Neural cell (in vitro differentiated cells): Measurements from ENCODE around the gene HRC. TPM values are rescaled to one million over a fixed set of nuclear protein-coding genes. Genes with fewer than 3 reads are reported as not detected.

Experiments used
- H2AFZ ChIP-seq: fragments of 200-600, 300-800 bp; sonication (generic), shearing (Covaris generic); 2 replicates; pipeline ENCODE4 v1.6.0; 2014; ENCODE audit warnings: low read depth, mild to moderate bottlenecking, antibody characterized with exemption, low read length, moderate library complexity
- H3F3A ChIP-seq: fragments of 200-600 bp; shearing (Covaris generic); 2 replicates; pipeline ENCODE4 v1.6.1; 2016; ENCODE audit warnings: mild to moderate bottlenecking, moderate library complexity, mixed read lengths, antibody characterized with exemption, low read length; ENCODE audit not compliant: insufficient read depth, poor library complexity, severe bottlenecking
- H3K27ac ChIP-seq: fragments of 200-600, 300-800 bp; sonication (generic), shearing (Covaris generic); 2 replicates; pipeline ENCODE4 v1.5.1; 2014; ENCODE audit warnings: mild to moderate bottlenecking, low read length, moderate library complexity
- H3K27me3 ChIP-seq: fragments of 300-800, 200-600 bp; sonication (generic), shearing (Covaris generic); 2 replicates; pipeline ENCODE4 v1.6.0; 2014; ENCODE audit warnings: mild to moderate bottlenecking, low read depth, low read length, moderate library complexity; ENCODE audit not compliant: insufficient read depth
- H3K36me3 ChIP-seq: fragments of 300-800, 200-600 bp; sonication (generic), shearing (Covaris generic); 2 replicates; pipeline ENCODE4 v1.5.1; 2014; ENCODE audit warnings: mild to moderate bottlenecking, antibody characterized with exemption, low read length, moderate library complexity; ENCODE audit not compliant: insufficient read depth
- H3K4me2 ChIP-seq: fragments of 300-800, 200-600 bp; sonication (generic), shearing (Covaris generic); 2 replicates; pipeline ENCODE4 v1.6.0; 2014; ENCODE audit warnings: mild to moderate bottlenecking, low read length
- H3K4me3 ChIP-seq: fragments of 300-800, 200-600 bp; sonication (generic), shearing (Covaris generic); 2 replicates; pipeline ENCODE4 v1.5.1; 2014; ENCODE audit warnings: mild to moderate bottlenecking, low read length, moderate library complexity
- H3K79me2 ChIP-seq: fragments of 200-600 bp; shearing (Covaris generic); replicated peaks from 2 replicates; pipeline ENCODE4 v1.6.0; 2014; ENCODE audit warnings: mild to moderate bottlenecking, low read length, moderate library complexity; ENCODE audit not compliant: insufficient read depth
- H3K9ac ChIP-seq: fragments of 300-800, 200-600 bp; sonication (generic), shearing (Covaris generic); 2 replicates; pipeline ENCODE4 v1.6.1; 2016; ENCODE audit warnings: mild to moderate bottlenecking, low read length, mixed read lengths
- H3K9me2 ChIP-seq: fragments of 200-600 bp; shearing (Covaris generic); 2 replicates; pipeline ENCODE4 v1.6.1; 2016; ENCODE audit warnings: mild to moderate bottlenecking, low read length, mixed read lengths; ENCODE audit not compliant: insufficient read depth
- H3K9me3 ChIP-seq: fragments of 200-600, 300-800 bp; sonication (generic), shearing (Covaris generic); 2 replicates; pipeline ENCODE4 v1.6.1; 2016; ENCODE audit warnings: mild to moderate bottlenecking, mixed run types, low read length, moderate library complexity, mixed read lengths
- H4K20me1 ChIP-seq: fragments of 200-600 bp; shearing (Covaris generic); 2 replicates; pipeline ENCODE4 v1.6.1; 2016; ENCODE audit warnings: mild to moderate bottlenecking, mixed run types; ENCODE audit not compliant: insufficient read depth
- CTCF ChIP-seq: fragments of 450-650 bp; IDR thresholded peaks from 2 replicates; pipeline ENCODE4 v1.5.1; 2014; ENCODE audit warnings: antibody characterized with exemption, mild to moderate bottlenecking, moderate library complexity; ENCODE audit not compliant: poor library complexity, severe bottlenecking
- EP300 ChIP-seq: fragments of 450-650 bp; conservative IDR thresholded peaks from 2 replicates; pipeline ENCODE4 v1.6.1; 2014; ENCODE audit warnings: antibody characterized with exemption, mild to moderate bottlenecking, moderate library complexity; ENCODE audit not compliant: poor library complexity, severe bottlenecking
- EZH2 ChIP-seq: fragments of 200-600, 300-800 bp; shearing (Covaris generic), sonication (generic); IDR thresholded peaks from 2 replicates; pipeline ENCODE4 v1.6.1; 2014; ENCODE audit warnings: antibody characterized with exemption, low read length, borderline replicate concordance, mild to moderate bottlenecking; ENCODE audit not compliant: insufficient read depth, poor library complexity, severe bottlenecking
- MXI1 ChIP-seq: fragments of 450-650 bp; conservative IDR thresholded peaks from 2 replicates; pipeline ENCODE4 v1.6.1; 2014; ENCODE audit warnings: antibody characterized with exemption, mild to moderate bottlenecking; ENCODE audit not compliant: poor library complexity, severe bottlenecking
- POLR2AphosphoS5 ChIP-seq: IDR thresholded peaks from 2 replicates; pipeline ENCODE4 v1.6.1; 2012
- RAD21 ChIP-seq: fragments of 450-650 bp; conservative IDR thresholded peaks from 2 replicates; pipeline ENCODE4 v1.6.1; 2014; ENCODE audit warnings: antibody characterized with exemption, mild to moderate bottlenecking, moderate library complexity
- REST ChIP-seq: IDR thresholded peaks from 2 replicates; pipeline ENCODE4 v1.6.1; 2012; ENCODE audit warnings: borderline replicate concordance
- SMC3 ChIP-seq: fragments of 450-650 bp; conservative IDR thresholded peaks from 2 replicates; pipeline ENCODE4 v1.6.1; 2014; ENCODE audit warnings: antibody characterized with exemption, mild to moderate bottlenecking, moderate library complexity; ENCODE audit not compliant: poor library complexity
- TAF1 ChIP-seq: IDR thresholded peaks from 2 replicates; pipeline ENCODE4 v1.6.1; 2012; ENCODE audit warnings: low read depth
- polyA plus RNA-seq: library from polyadenylated mRNA; depleted of rRNA; stranded (reverse); fragments of >200 nt; gene quantifications from 2 replicates; pipeline ENCODE4 v1.2.3, GENCODE V29; 2014

Gene HRC
- polyA plus RNA-seq, 1 donor from 2014 or later = not detected

- Histone ChIP-seq H3K27me3 (peaks cover 15% of the 10 kb centered on the region), H3K36me3 (no peaks in the 10 kb centered on the region), H3F3A (no peaks in the 10 kb centered on the region), H3K79me2 (no peaks in the 10 kb centered on the region), H2AFZ (no peak overlapping the region), H3K4me3 (peak overlapping the region; percentile 98), H3K9ac (peak overlapping the region; percentile 94), H4K20me1 (no peaks in the 10 kb centered on the region), H3K9me2 (no peaks in the 10 kb centered on the region), H3K4me2 (peak overlapping the region; percentile 66), H3K9me3 (no peaks in the 10 kb centered on the region), H3K27ac (no peak overlapping the region)
- TF ChIP-seq RAD21 = no peak
- no peak for TF ChIP-seq MXI1
- TF ChIP-seq TAF1 = no peak
- TF ChIP-seq REST = no peak
- no peak for TF ChIP-seq SMC3
- TF ChIP-seq EZH2 = no peak
- no peak for TF ChIP-seq POLR2AphosphoS5
- TF ChIP-seq CTCF = no peak
- no peak for TF ChIP-seq EP300
These were observed 34.9 kb downstream of the HRC start for GRCh38 chr19:49120325-49120683.

- no peaks in the 10 kb centered on the region for H4K20me1 ChIP-seq
These were observed 35.5 kb downstream of the HRC start, which contains the start of gene PPFIA3 for GRCh38 chr19:49119411-49120324. Gene PPFIA3 (plus strand): TSS chr19:49119544. CDS start chr19:49127874, 8,330 bp downstream.

More at GRCh38 chr19:49119411-49120324, 35.5 kb downstream of the HRC start, which contains the start of gene PPFIA3:
- no peaks in the 10 kb centered on the region for H3K9me2 ChIP-seq
- TF ChIP-seq REST (peak; percentile 61), EP300 (no peak), MXI1 (peak; percentile 41)
- H3K4me3 ChIP-seq = peak within 1 kb of the TSS; percentile 98
- H3F3A ChIP-seq = no peaks in the 10 kb centered on the region
- peak within 1 kb of the TSS; percentile 94 for H3K9ac ChIP-seq
- H3K79me2 ChIP-seq = no peaks in the 10 kb centered on the region
- peak within 1 kb of the TSS; percentile 69 for H2AFZ ChIP-seq
- H3K36me3 ChIP-seq = no peaks in the 10 kb centered on the region
- peak within 1 kb of the TSS; percentile 87 for H3K27ac ChIP-seq
- peak within 1 kb of the TSS; percentile 91 for H3K4me2 ChIP-seq
- H3K9me3 ChIP-seq = no peaks in the 10 kb centered on the region
- H3K27me3 ChIP-seq = peaks cover 15% of the 10 kb centered on the region
